Activated CD8-positive, alpha-beta T cell treated with anti-CD3 and anti-CD28 coated beads for 36 hours (primary cell): Measurements from ENCODE around the gene CFAP57. TPM values are rescaled to one million over a fixed set of nuclear protein-coding genes. Genes with fewer than 3 reads are reported as not detected.

Source experiments
- ATAC-seq: fragments of 200-7000 bp; cut with Tn5 transposase; one replicate; pipeline ENCODE4 v1.10.0; 2021; ENCODE audit warnings: mild to moderate bottlenecking, moderate library complexity
- CTCF ChIA-PET: fragments of 350-600 bp; sonication (Branson Sonifier 250); formaldehyde crosslinking; loops from one replicate; lab custom pipeline; 2021; ENCODE audit warnings: antibody characterized with exemption; lab: Charles Lee
- POLR2A ChIA-PET: fragments of 350-600 bp; sonication (Branson Sonifier 250); formaldehyde crosslinking; loops from one replicate; lab custom pipeline; 2021; ENCODE audit warnings: antibody characterized with exemption; lab: Charles Lee
- DNase-seq: peaks from one replicate; pipeline ENCODE4 v3.0.0-alpha.2; 2020
- H3K27ac Mint-ChIP-seq: one replicate; pipeline ENCODE4 v1.8.0; 2021; ENCODE audit warnings: mild to moderate bottlenecking, mixed read lengths
- H3K27me3 Mint-ChIP-seq: one replicate; pipeline ENCODE4 v1.8.0; 2021; ENCODE audit warnings: mixed read lengths
- H3K36me3 Mint-ChIP-seq: one replicate; pipeline ENCODE4 v1.8.0; 2021; ENCODE audit warnings: low read depth, mixed read lengths
- H3K4me1 Mint-ChIP-seq: one replicate; pipeline ENCODE4 v1.8.0; 2021; ENCODE audit warnings: low read depth, mixed read lengths
- H3K4me3 Mint-ChIP-seq: one replicate; pipeline ENCODE4 v1.8.0; 2021; ENCODE audit warnings: mild to moderate bottlenecking, moderate library complexity, mixed read lengths
- H3K9me3 Mint-ChIP-seq: one replicate; pipeline ENCODE4 v1.8.0; 2021; ENCODE audit warnings: mixed read lengths
- intact Hi-C: fragments of 100-400 bp; cut with micrococcal nuclease; formaldehyde crosslinking; loops from one replicate; pipeline ENCODE4 v1.10.0; 2022
- microRNA-seq: library from miRNA; unstranded; fragments of <30 nt; microRNA quantifications from one replicate; pipeline ENCODE4 v1.2.0, GENCODE V29; 2022; ENCODE audit warnings: borderline microRNAs expressed, borderline replicate concordance
- total RNA-seq, 2 experiments: library from RNA; stranded (reverse); gene quantifications; one replicate each; pipeline ENCODE4 v1.2.3, GENCODE V29; 2021
- TF ChIP-seq, protein P1 (sequence below): fragments of 200-600 bp; IDR thresholded peaks from one replicate; pipeline ENCODE4 v1.8.0; 2022; ENCODE audit warnings: antibody characterized with exemption, mild to moderate bottlenecking

CFAP57 gene
- total RNA-seq, 2 experiments from 2014 or later: 0.18 to 0.23 TPM

DNA sequence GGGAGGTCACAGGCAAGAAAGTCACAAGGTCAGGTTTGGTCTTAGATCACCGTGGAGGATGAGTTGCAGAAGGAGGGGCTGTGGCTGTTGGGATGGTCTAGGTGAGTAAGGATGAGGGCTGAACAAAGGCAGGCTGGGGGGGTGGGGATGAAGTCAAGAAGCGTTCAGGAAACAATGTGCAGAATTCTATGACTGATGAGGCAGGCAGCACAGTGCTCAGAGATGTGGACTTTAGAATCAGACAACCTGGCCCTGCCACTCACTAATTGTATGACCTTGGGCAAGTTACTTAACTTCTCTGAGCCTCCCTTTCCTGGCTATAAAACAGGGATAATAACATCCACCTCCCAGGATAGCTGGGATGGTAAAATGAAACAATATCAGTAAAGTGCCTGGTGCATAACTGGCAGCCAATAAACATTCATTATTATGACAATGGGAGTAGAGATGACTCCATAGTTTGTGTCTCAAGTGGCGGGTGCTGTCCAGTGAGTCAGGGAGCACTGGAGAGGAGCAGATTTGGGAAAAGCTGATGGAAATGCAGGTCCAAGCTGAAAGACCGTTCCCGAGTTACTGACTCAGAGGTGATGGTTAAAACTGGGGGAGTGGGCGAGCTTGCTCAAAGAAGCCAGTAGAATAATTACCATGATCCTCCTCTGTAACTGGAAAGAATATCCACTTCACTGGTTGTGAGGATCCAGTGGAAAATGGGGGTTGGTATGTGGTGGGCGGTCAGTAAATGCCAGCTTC, 130.8 kb downstream of the CFAP57 start:
- DNase-seq (no peak), ATAC-seq (no peak)
- ChIA-PET CTCF (interaction anchor here (1.0 kb wide), 1 partner anchor 76 kb away, joined by 3 read pairs; no protein-coding TSS in a partner anchor), POLR2A (no interaction called here)
- H3K36me3 Mint-ChIP-seq: no peaks in the 10 kb centered on the region
- intact Hi-C loops: no loop called here
- H3K27me3 Mint-ChIP-seq: no peaks in the 10 kb centered on the region
- H3K27ac Mint-ChIP-seq: no peak overlapping the region
- TF ChIP-seq, protein P1, sequence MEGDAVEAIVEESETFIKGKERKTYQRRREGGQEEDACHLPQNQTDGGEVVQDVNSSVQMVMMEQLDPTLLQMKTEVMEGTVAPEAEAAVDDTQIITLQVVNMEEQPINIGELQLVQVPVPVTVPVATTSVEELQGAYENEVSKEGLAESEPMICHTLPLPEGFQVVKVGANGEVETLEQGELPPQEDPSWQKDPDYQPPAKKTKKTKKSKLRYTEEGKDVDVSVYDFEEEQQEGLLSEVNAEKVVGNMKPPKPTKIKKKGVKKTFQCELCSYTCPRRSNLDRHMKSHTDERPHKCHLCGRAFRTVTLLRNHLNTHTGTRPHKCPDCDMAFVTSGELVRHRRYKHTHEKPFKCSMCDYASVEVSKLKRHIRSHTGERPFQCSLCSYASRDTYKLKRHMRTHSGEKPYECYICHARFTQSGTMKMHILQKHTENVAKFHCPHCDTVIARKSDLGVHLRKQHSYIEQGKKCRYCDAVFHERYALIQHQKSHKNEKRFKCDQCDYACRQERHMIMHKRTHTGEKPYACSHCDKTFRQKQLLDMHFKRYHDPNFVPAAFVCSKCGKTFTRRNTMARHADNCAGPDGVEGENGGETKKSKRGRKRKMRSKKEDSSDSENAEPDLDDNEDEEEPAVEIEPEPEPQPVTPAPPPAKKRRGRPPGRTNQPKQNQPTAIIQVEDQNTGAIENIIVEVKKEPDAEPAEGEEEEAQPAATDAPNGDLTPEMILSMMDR: no peak
- no peaks in the 10 kb centered on the region for H3K9me3 Mint-ChIP-seq
- H3K4me1 Mint-ChIP-seq: no peaks in the 10 kb centered on the region
- no peak overlapping the region for H3K4me3 Mint-ChIP-seq

DNA sequence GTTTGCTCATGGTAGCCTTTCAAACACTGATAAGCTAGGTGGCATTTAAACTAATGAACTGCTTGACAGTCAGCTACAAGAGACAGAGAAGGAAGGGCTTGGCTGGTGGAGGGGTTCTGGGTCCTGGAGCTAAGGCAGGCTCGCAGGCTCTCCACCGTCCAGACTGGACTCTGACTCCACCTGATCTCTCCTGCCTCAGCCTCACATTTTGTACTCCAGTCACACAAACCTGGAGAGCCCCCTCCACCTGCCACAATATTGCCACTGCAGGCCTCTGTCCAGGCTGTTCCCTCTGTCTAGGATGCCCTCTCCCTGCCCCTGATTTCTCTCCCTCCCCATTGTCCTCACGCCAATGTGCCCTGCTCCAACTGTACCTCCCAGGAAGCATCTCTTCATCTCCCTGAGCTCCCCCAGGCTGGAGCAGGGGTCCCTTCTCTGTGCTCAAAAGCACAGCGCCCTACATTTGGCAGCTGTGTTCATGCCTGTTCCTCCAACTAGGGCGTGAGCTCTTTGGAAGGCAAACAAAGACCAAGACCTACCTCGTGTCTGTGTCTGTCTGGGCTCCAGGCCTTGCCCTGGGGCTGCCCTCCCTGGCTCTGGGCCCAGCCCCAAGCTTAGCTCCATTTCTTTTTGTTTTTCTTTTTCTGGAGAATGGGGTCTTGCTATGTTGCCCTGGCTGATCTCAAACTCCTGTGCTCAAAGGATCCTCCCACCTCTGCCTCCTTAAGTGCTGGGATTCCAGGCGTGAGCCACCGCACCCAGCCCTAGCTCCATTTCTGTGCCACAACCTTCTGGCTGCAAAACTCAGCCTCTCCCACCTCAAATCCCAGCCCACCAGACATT, 131.6 kb downstream of the CFAP57 start:
- intact Hi-C loops: no loop called here
- Mint-ChIP-seq H3K27me3 (no peaks in the 10 kb centered on the region), H3K4me1 (no peaks in the 10 kb centered on the region), H3K27ac (no peak overlapping the region), H3K4me3 (no peak overlapping the region), H3K36me3 (no peaks in the 10 kb centered on the region), H3K9me3 (no peaks in the 10 kb centered on the region)
- TF ChIP-seq, protein P1: no peak
- ChIA-PET POLR2A (interaction anchor here (0.6 kb wide), 1 partner anchor 26 kb away, joined by 3 read pairs; no protein-coding TSS in a partner anchor), CTCF (interaction anchor here (1.0 kb wide), 1 partner anchor 77 kb away, joined by 3 read pairs; no protein-coding TSS in a partner anchor)
- DNase-seq (no peak), ATAC-seq (no peak)

Small RNA genes lying within 50 kb of the gene (microRNA-seq; reads per million reads assigned to microRNA genes)
- gene MIR6733: not detected

Other genes starting within 250 kb of the CFAP57 start
- gene SLC2A1, start 213.5 kb upstream of the CFAP57 start, total RNA-seq: 100 to 1,000 TPM; 158 to 162 TPM
- 100 to 1,000 TPM; 115 TPM for gene EBNA1BP2, start within 50 bp of the CFAP57 start, total RNA-seq
- gene TMEM125, start 97.7 kb downstream of the CFAP57 start, total RNA-seq: under 1 TPM in 1 of 2 experiments, not detected in 1; 0.81 TPM
- not detected for gene C1orf210, start 113.3 kb downstream of the CFAP57 start, total RNA-seq
- under 1 TPM in 1 of 2 experiments, not detected in 1; 0.25 TPM for gene TIE1, start 128.7 kb downstream of the CFAP57 start, total RNA-seq
- gene MPL, start 165.5 kb downstream of the CFAP57 start, total RNA-seq: not detected
- 100 to 1,000 TPM; 160 to 167 TPM for gene CDC20, start 186.7 kb downstream of the CFAP57 start, total RNA-seq
- 10 to 100 TPM; 45.4 to 49.2 TPM for gene ELOVL1, start 195.7 kb downstream of the CFAP57 start, total RNA-seq
- 10 to 100 TPM; 33.5 to 34.5 TPM for gene MED8, start 217.5 kb downstream of the CFAP57 start, total RNA-seq
- 10 to 100 TPM; 30.1 to 33.3 TPM for gene SZT2, start 217.6 kb downstream of the CFAP57 start, total RNA-seq